GM21528 (cell line): ENCODE measurements around the gene TMEM54.

Source experiments
- ATAC-seq: cut with Tn5 transposase; IDR thresholded peaks from one replicate; pipeline ENCODE4 v1.9.1; 2021; ENCODE audit warnings: mild to moderate bottlenecking, moderate library complexity; ENCODE audit not compliant: unreplicated experiment, low FRiP score

Gene TMEM54

DNA sequence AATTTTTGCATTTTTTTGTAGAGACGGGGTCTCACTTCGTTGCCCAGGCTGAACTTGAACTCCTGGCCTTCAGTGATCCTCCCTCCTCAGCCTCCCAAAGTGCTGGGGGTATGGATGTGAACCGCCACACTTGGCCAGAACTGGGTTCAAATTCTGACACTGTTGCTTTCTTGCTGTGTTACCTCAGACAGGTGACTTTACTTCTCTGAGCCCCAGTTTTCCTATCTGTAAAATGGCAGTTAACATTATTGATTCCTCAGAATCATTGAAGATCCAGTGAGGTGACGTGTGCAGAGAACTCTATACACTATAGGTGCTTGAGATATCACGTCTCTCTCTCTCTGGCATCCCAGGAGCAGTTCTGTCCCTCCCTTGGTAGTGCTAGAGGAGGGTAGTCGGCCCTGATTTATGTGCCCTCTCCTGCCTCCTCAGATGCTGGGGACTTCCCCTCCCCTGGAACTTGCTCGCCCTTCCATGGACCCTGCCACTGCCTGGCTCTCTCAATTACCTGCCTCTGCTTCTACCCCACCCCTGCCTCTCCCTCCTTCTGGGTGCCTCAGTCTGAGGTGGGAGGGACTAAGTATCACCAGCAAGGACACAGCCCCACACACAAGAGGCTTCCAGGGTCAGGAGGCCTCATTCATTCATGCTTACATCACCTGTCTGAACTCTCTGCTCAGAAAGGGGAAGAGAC, 17.7 kb downstream of the TMEM54 start:
- no peak for ATAC-seq

- ATAC-seq: no peak
Observed at GRCh38 chr1:32881871-32882850, 19.0 kb downstream of the TMEM54 start.

DNA sequence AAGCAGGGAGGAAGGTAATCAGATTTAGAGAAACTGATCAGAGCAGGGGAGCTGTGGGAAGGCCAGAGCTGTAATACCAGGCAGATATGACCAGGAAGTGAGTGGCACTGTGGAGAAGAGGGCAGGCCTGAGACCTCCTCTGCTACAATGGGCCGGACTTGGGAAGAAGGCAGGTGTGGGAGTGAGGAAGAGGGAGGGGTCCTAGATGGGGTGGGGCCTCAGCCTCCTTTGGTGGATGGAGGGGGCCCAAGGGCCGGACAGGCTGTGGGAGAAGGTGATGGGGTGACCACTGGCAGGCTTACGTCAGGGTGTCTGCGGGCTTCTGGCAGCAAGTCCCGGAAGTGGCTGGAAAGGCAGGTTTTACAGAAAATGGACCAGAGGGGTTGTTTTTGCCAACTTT, 19.9 kb downstream of the TMEM54 start:
- ATAC-seq: no peak

DNA sequence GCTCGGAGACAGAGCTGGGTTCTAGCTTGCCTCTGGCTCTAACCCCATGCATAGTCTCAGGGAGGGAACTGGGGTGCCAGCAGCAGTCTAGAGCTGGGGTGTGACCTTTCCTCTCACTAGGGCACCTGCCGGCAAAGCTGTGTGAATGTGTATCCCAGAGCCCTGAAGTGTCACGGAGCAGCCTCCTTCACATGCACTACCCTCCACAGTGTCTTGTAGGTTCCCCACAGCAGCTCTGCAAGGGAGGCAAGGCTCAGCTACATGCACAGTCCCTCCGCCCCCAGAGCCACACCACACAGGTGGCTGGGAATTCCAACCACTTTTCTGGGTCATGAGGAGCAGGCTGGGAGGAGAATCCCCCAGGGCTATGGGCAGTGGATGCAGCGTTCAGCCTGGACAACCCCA, 22.6 kb downstream of the TMEM54 start:
- no peak for ATAC-seq

GRCh38 chr1:32878183-32878582, 23.0 kb downstream of the TMEM54 start:
- ATAC-seq: no peak

GRCh38 chr1:32877211-32878110, 23.7 kb downstream of the TMEM54 start:
- ATAC-seq: no peak

GRCh38 chr1:32876341-32877210, 24.6 kb downstream of the TMEM54 start:
- ATAC-seq: no peak

- ATAC-seq: no peak
Observed at GRCh38 chr1:32874860-32875752, 26.1 kb downstream of the TMEM54 start.

DNA sequence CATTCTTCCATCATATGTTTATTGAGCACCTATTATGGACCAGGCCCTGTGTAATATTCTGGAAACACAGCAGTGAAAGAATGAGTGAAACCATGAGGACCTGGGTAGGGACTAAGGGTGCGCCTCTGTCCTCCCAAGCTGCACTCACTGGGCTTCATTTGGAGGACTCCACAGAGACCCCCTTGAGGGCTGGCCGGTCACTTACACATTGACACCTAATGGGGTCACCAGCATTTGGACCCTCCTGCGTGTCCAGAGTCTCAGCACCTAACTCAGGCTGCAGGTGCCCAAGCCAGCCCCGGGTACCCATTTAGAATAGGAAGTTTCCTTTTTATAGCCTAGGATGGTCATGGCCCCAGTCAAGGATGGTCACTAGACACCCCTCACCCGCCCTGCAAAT, 27.7 kb downstream of the TMEM54 start:
- ATAC-seq: no peak

- no peak for ATAC-seq
Observed at GRCh38 chr1:32872192-32872460, 29.1 kb downstream of the TMEM54 start.

- no peak for ATAC-seq
Observed at GRCh38 chr1:32871364-32872191, 29.6 kb downstream of the TMEM54 start.

- ATAC-seq: no peak
Observed at GRCh38 chr1:32870615-32871363, 30.4 kb downstream of the TMEM54 start, which contains the start of gene FNDC5. TSS of gene FNDC5 (minus strand) at chr1:32870912.

DNA sequence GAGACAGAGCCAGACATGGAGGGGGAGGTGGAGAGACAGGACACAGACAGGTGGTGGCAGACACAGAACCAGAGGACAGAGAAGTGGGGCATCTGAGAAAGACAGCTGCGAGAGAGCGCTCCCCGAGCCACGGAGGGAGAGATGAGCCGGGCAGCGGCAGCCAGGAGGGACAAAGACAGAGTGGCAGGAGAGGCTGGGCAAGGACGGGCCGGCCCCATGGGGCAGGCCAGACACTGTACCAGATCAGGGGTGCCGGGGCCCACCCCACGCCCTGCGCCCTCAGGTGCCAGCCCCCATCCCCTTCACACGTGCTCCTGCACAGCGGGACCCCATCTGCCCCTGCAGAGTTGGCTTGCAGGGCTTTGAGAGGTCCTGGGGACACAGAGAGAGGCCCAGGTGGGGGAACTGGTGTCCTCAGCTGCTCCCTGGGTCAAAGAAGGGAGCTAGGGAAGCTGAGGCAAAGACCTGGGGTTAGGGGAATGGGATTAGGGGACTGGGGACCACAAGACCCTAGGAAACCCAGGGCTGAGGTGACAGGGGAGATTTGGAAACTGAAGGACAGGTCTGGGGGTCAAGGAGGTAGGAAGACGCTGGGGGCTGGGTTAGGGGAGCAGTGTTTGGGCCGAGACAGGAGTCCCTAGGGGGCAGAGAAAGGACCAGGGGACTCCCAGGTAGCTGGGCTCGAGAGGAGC, 31.1 kb downstream of the TMEM54 start:
- ATAC-seq: no peak

DNA sequence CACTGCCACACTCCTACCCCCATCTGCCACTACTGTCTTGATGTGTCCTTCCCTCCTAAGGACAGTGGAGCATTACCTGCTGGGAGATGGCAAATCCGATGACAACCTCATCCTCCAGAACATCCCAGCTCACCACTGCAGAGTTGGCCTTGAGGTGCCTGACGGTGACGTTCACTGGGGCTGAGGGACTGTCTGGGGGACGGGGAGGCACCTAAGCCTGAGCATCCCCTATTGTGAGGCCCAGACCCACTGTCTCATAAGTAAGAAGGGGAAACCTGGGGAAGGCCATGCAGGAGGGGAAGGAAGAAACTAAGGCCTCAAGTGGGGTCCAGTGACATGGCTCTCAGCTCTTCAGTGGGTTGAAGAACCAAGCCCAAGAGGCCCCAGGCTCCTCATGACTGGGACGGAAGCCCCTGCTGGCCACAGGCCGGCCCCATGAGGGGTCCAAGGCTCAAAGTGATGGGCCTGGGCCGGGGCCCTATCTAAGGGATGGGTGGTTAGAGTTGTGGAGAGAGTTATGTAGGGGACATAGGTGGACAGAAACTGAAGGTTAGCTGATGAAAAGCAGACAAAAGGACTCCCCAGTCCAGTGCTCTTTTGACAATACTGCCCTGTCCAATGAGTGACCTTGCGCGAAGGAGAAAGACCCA, 32.3 kb downstream of the TMEM54 start:
- ATAC-seq: no peak

DNA sequence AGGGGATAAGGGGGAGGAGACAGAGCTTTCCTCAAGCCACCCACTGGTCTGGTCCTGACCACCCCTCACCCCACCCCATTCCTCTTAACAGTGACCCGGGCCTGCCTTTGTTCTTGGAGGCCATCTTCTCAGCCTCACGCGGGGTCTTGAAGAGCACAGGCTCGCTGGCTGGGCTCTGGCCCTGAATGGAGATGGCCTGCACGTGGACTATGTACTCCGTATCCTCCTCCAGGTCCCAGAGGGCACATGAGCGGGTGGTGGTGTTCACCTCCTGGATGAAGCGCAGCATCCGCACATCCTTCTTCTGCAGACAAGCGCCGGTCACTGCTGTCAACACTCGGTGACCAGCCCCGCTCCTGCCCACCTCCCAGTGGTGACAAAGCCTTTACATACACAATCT, 33.1 kb downstream of the TMEM54 start:
- no peak for ATAC-seq

GRCh38 chr1:32867671-32868070, 33.5 kb downstream of the TMEM54 start:
- ATAC-seq: no peak
